HCT116 (cell line): ENCODE results near the gene DPP10. TPM values are rescaled to one million over a fixed set of nuclear protein-coding genes. Genes with fewer than 3 reads are reported as not detected.

Experiments used
- ATAC-seq: fragments of 200-7000 bp; cut with Tn5 transposase; 2 replicates; pipeline ENCODE4 v1.9.1; 2020; ENCODE audit warnings: mild to moderate bottlenecking, moderate library complexity
- BruUV-seq: library from RNA; stranded (reverse); fragments of 400-500 nt; replicated peaks from 2 replicates; lab custom pipeline; 2021; lab: Mats Ljungman, UMichigan
- CTCF ChIA-PET: fragments of 300-600 bp; sonication (Branson Sonifier 250); formaldehyde crosslinking; loops from one replicate; lab custom pipeline; 2021; ENCODE audit warnings: antibody characterized with exemption; lab: Charles Lee
- POLR2A ChIA-PET: fragments of 300-600, 350-600 bp; sonication (Branson Sonifier 250); formaldehyde crosslinking; loops from one replicate; lab custom pipeline; 2021; ENCODE audit warnings: antibody characterized with exemption; lab: Charles Lee
- RAD21 ChIA-PET, 2 experiments: fragments of 300-600 bp; sonication (Branson Sonifier 250); formaldehyde crosslinking; loops; one replicate each; lab custom pipeline; 2023; ENCODE audit warnings: low total read pairs in 2 of 2; ENCODE audit not compliant: uncharacterized antibody in 2 of 2, unreplicated experiment in 2 of 2, low non-redundant PET in 1 of 2; lab: Charles Lee
- DNase-seq: peaks from one replicate; pipeline ENCODE4 v3.0.0-alpha.2; 2010; ENCODE audit warnings: low read depth, low spot score
- H2AFZ ChIP-seq: fragments of 200-600 bp; shearing (Covaris generic), sonication (generic); 2 replicates; pipeline ENCODE4 v1.6.1; 2017; ENCODE audit warnings: low read depth, mixed run types, mixed read lengths, antibody characterized with exemption, low read length; ENCODE audit not compliant: poor library complexity, severe bottlenecking
- H3K27ac ChIP-seq: 2 replicates; pipeline ENCODE4 v1.5.1; 2012; ENCODE audit warnings: low read depth, low read length
- H3K27me3 ChIP-seq: fragments of 200-600 bp; sonication (generic); 2 replicates; pipeline ENCODE4 v1.6.1; 2016; ENCODE audit warnings: mixed run types, low read length, mixed read lengths; ENCODE audit not compliant: insufficient read depth
- H3K36me3 ChIP-seq, 2 experiments: fragments of 200-500 bp in 1 of 2; fragments of 200-600 bp in 1 of 2; sonication (Bioruptor generic) in 1 of 2; sonication (generic) in 1 of 2; 2 replicates each; pipeline versions ENCODE4 v1.5.1 to v1.6.1; 2014 to 2016; ENCODE audit warnings: low read length in 2 of 2, inconsistent platforms in 1 of 2, mixed read lengths in 1 of 2, mixed run types in 1 of 2; ENCODE audit not compliant: insufficient read depth in 2 of 2, control insufficient read depth in 1 of 2
- H3K4me1 ChIP-seq, 2 experiments: fragments of 200-600 bp in 1 of 2; sonication (generic) in 1 of 2; 2 replicates each; pipeline versions ENCODE4 v1.5.1 to v1.6.1; 2012 to 2017; ENCODE audit warnings: low read length in 2 of 2, inconsistent platforms in 1 of 2, mild to moderate bottlenecking in 1 of 2, mixed read lengths in 1 of 2, mixed run types in 1 of 2, moderate library complexity in 1 of 2; ENCODE audit not compliant: insufficient read depth in 2 of 2, control insufficient read depth in 1 of 2
- H3K4me2 ChIP-seq: fragments of 200-600 bp; sonication (generic); 2 replicates; pipeline ENCODE4 v1.6.1; 2017; ENCODE audit warnings: mixed run types, low read length, mixed read lengths
- H3K4me3 ChIP-seq, 2 experiments: fragments of 200-600 bp in 1 of 2; sonication (generic) in 1 of 2; replicated peaks in 1 of 2; 2 replicates each; pipeline ENCODE4 v1.5.1; 2011 to 2016; ENCODE audit warnings: low read length in 2 of 2, control low read depth in 1 of 2, low read depth in 1 of 2, mild to moderate bottlenecking in 1 of 2, mixed read lengths in 1 of 2, mixed run types in 1 of 2
- H3K79me2 ChIP-seq: fragments of 200-600 bp; sonication (generic); 2 replicates; pipeline ENCODE4 v1.6.1; 2017; ENCODE audit warnings: mild to moderate bottlenecking, mixed run types, low read length, moderate library complexity, mixed read lengths; ENCODE audit not compliant: insufficient read depth
- H3K9ac ChIP-seq: fragments of 200-600 bp; sonication (generic); 2 replicates; pipeline ENCODE4 v1.6.1; 2016; ENCODE audit warnings: low read length, mixed read lengths
- H3K9me2 ChIP-seq: fragments of 200-600 bp; sonication (generic), shearing (Covaris generic); 2 replicates; pipeline ENCODE4 v1.6.1; 2017; ENCODE audit warnings: mixed run types, mild to moderate bottlenecking, moderate library complexity; ENCODE audit not compliant: insufficient read depth
- H3K9me3 ChIP-seq, 2 experiments: fragments of 200-500 bp in 1 of 2; fragments of 200-600 bp in 1 of 2; sonication (Bioruptor generic) in 1 of 2; sonication (generic) in 1 of 2; 2 replicates each; pipeline ENCODE4 v1.6.1; 2014 to 2017; ENCODE audit warnings: low read length in 2 of 2, mixed read lengths in 2 of 2, inconsistent platforms in 1 of 2, low read depth in 1 of 2, mild to moderate bottlenecking in 1 of 2, mixed run types in 1 of 2, moderate library complexity in 1 of 2; ENCODE audit not compliant: control insufficient read depth in 1 of 2, insufficient read depth in 1 of 2
- H4K20me1 ChIP-seq: fragments of 200-600 bp; sonication (generic), shearing (Covaris generic); 2 replicates; pipeline ENCODE4 v1.6.1; 2017; ENCODE audit warnings: mixed run types, mild to moderate bottlenecking, moderate library complexity; ENCODE audit not compliant: insufficient read depth
- POLR2AphosphoS5 ChIP-seq: IDR thresholded peaks from 2 replicates; pipeline ENCODE4 v1.6.1; 2011; ENCODE audit warnings: mild to moderate bottlenecking, low read depth, low read length, moderate library complexity
- REST ChIP-seq: IDR thresholded peaks from 2 replicates; pipeline ENCODE4 v1.6.1; 2012; ENCODE audit warnings: low read depth
- ZFX ChIP-seq: fragments of 450-650 bp; IDR thresholded peaks from 2 replicates; pipeline ENCODE4 v1.6.1; 2017
- intact Hi-C: fragments of 100-400 bp; cut with micrococcal nuclease; formaldehyde crosslinking; loops from 2 replicates; pipeline ENCODE4 v1.10.0; 2022
- total RNA-seq: library from RNA; stranded (reverse); gene quantifications from one replicate; pipeline ENCODE4 v1.2.1, GENCODE V29; 2021; ENCODE audit not compliant: unreplicated experiment

The DPP10 gene
- total RNA-seq, 1 experiment from 2014 or later: not detected

- Histone ChIP-seq H3K4me1 (no peaks in the 10 kb centered on the region), H2AFZ (no peak overlapping the region), H3K9me3 (peaks cover 6 to 20% of the 10 kb centered on the region in 2 experiments; a peak in 2 of 4 replicates), H3K9me2 (no peaks in the 10 kb centered on the region), H4K20me1 (no peaks in the 10 kb centered on the region), H3K4me3 (no peak overlapping the region), H3K9ac (no peak overlapping the region), H3K79me2 (no peaks in the 10 kb centered on the region), H3K36me3 (no peaks in the 10 kb centered on the region), H3K27me3 (no peaks in the 10 kb centered on the region), H3K4me2 (no peak overlapping the region), H3K27ac (no peak overlapping the region)
- TF ChIP-seq REST (no peak), ZFX (no peak)
- ChIA-PET POLR2A (no interaction called here), RAD21 (no interaction called here), CTCF (no interaction called here)
- ATAC-seq: no peak
- BruUV-seq: no TSS peak
- intact Hi-C loops: no loop called here
- DNase-seq: no peak
Observed at GRCh38 chr2:115160531-115161080, 718.2 kb downstream of the DPP10 start.

- H3K27ac ChIP-seq: no peak overlapping the region
- H3K9me3 ChIP-seq: peaks cover 6 to 20% of the 10 kb centered on the region in 2 experiments; a peak in 2 of 4 replicates
- ATAC-seq (no peak), DNase-seq (no peak)
- H3K36me3 ChIP-seq: no peaks in the 10 kb centered on the region
- no peak overlapping the region for H3K9ac ChIP-seq
- intact Hi-C loops: no loop called here
- no peaks in the 10 kb centered on the region for H3K4me1 ChIP-seq
- POLR2A ChIA-PET: no interaction called here
- no peaks in the 10 kb centered on the region for H3K79me2 ChIP-seq
- no peak overlapping the region for H3K4me2 ChIP-seq
- H3K4me3 ChIP-seq: no peak overlapping the region
- H4K20me1 ChIP-seq: no peaks in the 10 kb centered on the region
- CTCF ChIA-PET: no interaction called here
- no peak overlapping the region for H2AFZ ChIP-seq
- RAD21 ChIA-PET: no interaction called here
- no peaks in the 10 kb centered on the region for H3K27me3 ChIP-seq
- no peaks in the 10 kb centered on the region for H3K9me2 ChIP-seq
- no peak for TF ChIP-seq POLR2AphosphoS5
- no TSS peak for BruUV-seq
Observed at GRCh38 chr2:115161081-115161770, 718.8 kb downstream of the DPP10 start.
